OCI-LY7 (cell line): ENCODE results near the gene COL23A1. TPM values are rescaled to one million over a fixed set of nuclear protein-coding genes. Genes with fewer than 3 reads are reported as not detected.

Experiments
- BruUV-seq: library from RNA; stranded (reverse); fragments of 400-500 nt; replicated peaks from 2 replicates; lab custom pipeline; 2021; lab: Mats Ljungman, UMichigan
- CTCF ChIA-PET: fragments of 300-600 bp; sonication (Branson Sonifier 250); formaldehyde crosslinking; loops from one replicate; lab custom pipeline; 2022; ENCODE audit warnings: antibody characterized with exemption; ENCODE audit not compliant: unreplicated experiment; lab: Charles Lee
- POLR2A ChIA-PET: fragments of 300-600 bp; sonication (Branson Sonifier 250); formaldehyde crosslinking; loops from one replicate; lab custom pipeline; 2022; ENCODE audit warnings: antibody characterized with exemption; lab: Charles Lee
- DNase-seq: peaks from one replicate; pipeline ENCODE4 v3.0.0-alpha.2; 2015; ENCODE audit warnings: low spot score
- H2AFZ ChIP-seq: fragments of 200-600 bp; sonication (generic), shearing (Covaris generic); 2 replicates; pipeline ENCODE4 v1.6.1; 2014; ENCODE audit warnings: mild to moderate bottlenecking, antibody characterized with exemption, low read length, moderate library complexity
- H3K27ac ChIP-seq: fragments of 200-600 bp; sonication (generic); 2 replicates; pipeline ENCODE4 v1.5.1; 2014; ENCODE audit warnings: mixed run types, low read depth, mild to moderate bottlenecking, moderate library complexity, low read length, inconsistent platforms; ENCODE audit not compliant: poor library complexity, severe bottlenecking
- H3K36me3 ChIP-seq: fragments of 200-600 bp; sonication (generic); 2 replicates; pipeline ENCODE4 v1.6.1; 2014; ENCODE audit warnings: mild to moderate bottlenecking, antibody characterized with exemption, low read length, moderate library complexity, mixed read lengths; ENCODE audit not compliant: insufficient read depth
- H3K4me1 ChIP-seq: fragments of 200-600 bp; sonication (generic); 2 replicates; pipeline ENCODE4 v1.5.1; 2014; ENCODE audit warnings: mild to moderate bottlenecking, low read length; ENCODE audit not compliant: insufficient read depth, poor library complexity, severe bottlenecking
- H3K4me2 ChIP-seq: fragments of 200-600 bp; sonication (generic); 2 replicates; pipeline ENCODE4 v1.6.1; 2014; ENCODE audit warnings: mild to moderate bottlenecking, low read length
- H3K4me3 ChIP-seq: fragments of 200-600 bp; sonication (generic); 2 replicates; pipeline ENCODE4 v1.5.1; 2014; ENCODE audit warnings: mild to moderate bottlenecking, low read depth, low read length; ENCODE audit not compliant: poor library complexity, severe bottlenecking
- H3K79me2 ChIP-seq: fragments of 200-600 bp; sonication (generic); 2 replicates; pipeline ENCODE4 v1.6.1; 2016; ENCODE audit warnings: low read depth, mild to moderate bottlenecking, low read length, moderate library complexity, mixed read lengths; ENCODE audit not compliant: insufficient read depth
- H3K9me2 ChIP-seq: fragments of 200-600 bp; sonication (generic); 2 replicates; pipeline ENCODE4 v1.6.1; 2016; ENCODE audit warnings: mild to moderate bottlenecking, low read length, mixed read lengths; ENCODE audit not compliant: insufficient read depth
- H3K9me3 ChIP-seq: fragments of 200-600 bp; sonication (generic); 2 replicates; pipeline ENCODE4 v1.6.1; 2014; ENCODE audit warnings: mild to moderate bottlenecking, mixed run types, low read length, mixed read lengths
- H4K20me1 ChIP-seq: fragments of 200-600 bp; sonication (generic); 2 replicates; pipeline ENCODE4 v1.6.1; 2014; ENCODE audit warnings: mild to moderate bottlenecking, antibody characterized with exemption, low read length, moderate library complexity, mixed read lengths; ENCODE audit not compliant: insufficient read depth
- EZH2phosphoT487 ChIP-seq: fragments of 200-600 bp; sonication (generic); IDR thresholded peaks from 2 replicates; pipeline ENCODE4 v1.6.1; 2018; ENCODE audit warnings: low read depth, borderline replicate concordance, mild to moderate bottlenecking, mixed run types, antibody characterized with exemption, low read length, moderate library complexity, mixed read lengths
- intact Hi-C: fragments of 100-400 bp; cut with micrococcal nuclease; formaldehyde crosslinking; loops from one replicate; pipeline ENCODE4 v1.10.0; 2022; ENCODE audit not compliant: unreplicated experiment
- total RNA-seq, 2 experiments: library from RNA; depleted of rRNA in 1 of 2; stranded (reverse); fragments of >200 nt in 1 of 2; shearing (Covaris generic) in 1 of 2; gene quantifications; 2 replicates each; pipeline ENCODE4 v1.2.3, GENCODE V29; 2014 to 2022
- TF ChIP-seq, protein P1 (sequence below): fragments of 200-600 bp; sonication (generic); conservative IDR thresholded peaks from 2 replicates; pipeline ENCODE4 v1.5.1; 2014; ENCODE audit warnings: mild to moderate bottlenecking, antibody characterized with exemption, low read length, moderate library complexity, mixed read lengths

The COL23A1 gene
- total RNA-seq, 2 experiments from 2014 or later = 0.53 TPM; not detected in 1

GRCh38 chr5:178359738-178360137, 230.5 kb downstream of the COL23A1 start:
- H3K4me2 ChIP-seq = no peak overlapping the region
- H3K27ac ChIP-seq = no peak overlapping the region
- H4K20me1 ChIP-seq = no peaks in the 10 kb centered on the region
- POLR2A ChIA-PET = no interaction called here
- no peak for TF ChIP-seq EZH2phosphoT487
- TF ChIP-seq, protein P1, sequence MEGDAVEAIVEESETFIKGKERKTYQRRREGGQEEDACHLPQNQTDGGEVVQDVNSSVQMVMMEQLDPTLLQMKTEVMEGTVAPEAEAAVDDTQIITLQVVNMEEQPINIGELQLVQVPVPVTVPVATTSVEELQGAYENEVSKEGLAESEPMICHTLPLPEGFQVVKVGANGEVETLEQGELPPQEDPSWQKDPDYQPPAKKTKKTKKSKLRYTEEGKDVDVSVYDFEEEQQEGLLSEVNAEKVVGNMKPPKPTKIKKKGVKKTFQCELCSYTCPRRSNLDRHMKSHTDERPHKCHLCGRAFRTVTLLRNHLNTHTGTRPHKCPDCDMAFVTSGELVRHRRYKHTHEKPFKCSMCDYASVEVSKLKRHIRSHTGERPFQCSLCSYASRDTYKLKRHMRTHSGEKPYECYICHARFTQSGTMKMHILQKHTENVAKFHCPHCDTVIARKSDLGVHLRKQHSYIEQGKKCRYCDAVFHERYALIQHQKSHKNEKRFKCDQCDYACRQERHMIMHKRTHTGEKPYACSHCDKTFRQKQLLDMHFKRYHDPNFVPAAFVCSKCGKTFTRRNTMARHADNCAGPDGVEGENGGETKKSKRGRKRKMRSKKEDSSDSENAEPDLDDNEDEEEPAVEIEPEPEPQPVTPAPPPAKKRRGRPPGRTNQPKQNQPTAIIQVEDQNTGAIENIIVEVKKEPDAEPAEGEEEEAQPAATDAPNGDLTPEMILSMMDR = no peak
- no peak overlapping the region for H2AFZ ChIP-seq
- no peaks in the 10 kb centered on the region for H3K4me1 ChIP-seq
- no peak for DNase-seq
- intact Hi-C loops = no loop called here
- H3K9me3 ChIP-seq = peaks cover 5% of the 10 kb centered on the region; the same call in 1 of the 2 replicates
- H3K9me2 ChIP-seq = no peaks in the 10 kb centered on the region
- no peak overlapping the region for H3K4me3 ChIP-seq
- H3K36me3 ChIP-seq = no peaks in the 10 kb centered on the region
- no TSS peak for BruUV-seq
- no peaks in the 10 kb centered on the region for H3K79me2 ChIP-seq
- CTCF ChIA-PET = interaction anchor here (0.6 kb wide), 1 partner anchor 79 kb away, joined by 3 read pairs; no protein-coding TSS in a partner anchor

- ChIA-PET POLR2A (interaction anchor here (0.6 kb wide), 1 partner anchor 92 kb away, joined by 4 read pairs; no protein-coding TSS in a partner anchor), CTCF (no interaction called here)
- H3K9me2 ChIP-seq = no peaks in the 10 kb centered on the region
- no peak overlapping the region for H3K4me2 ChIP-seq
- H3K4me3 ChIP-seq = no peak overlapping the region
- no peaks in the 10 kb centered on the region for H3K79me2 ChIP-seq
- intact Hi-C loops = no loop called here
- no peaks in the 10 kb centered on the region for H3K4me1 ChIP-seq
- no peak overlapping the region for H2AFZ ChIP-seq
- no peaks in the 10 kb centered on the region for H3K36me3 ChIP-seq
- DNase-seq = no peak
- peaks cover 5% of the 10 kb centered on the region; the same call in 1 of the 2 replicates for H3K9me3 ChIP-seq
- no peak overlapping the region for H3K27ac ChIP-seq
- TF ChIP-seq EZH2phosphoT487 = no peak
- TF ChIP-seq, protein P1 = no peak
- no TSS peak for BruUV-seq
- no peaks in the 10 kb centered on the region for H4K20me1 ChIP-seq
Observed at GRCh38 chr5:178357678-178358077, 232.5 kb downstream of the COL23A1 start.

GRCh38 chr5:178357121-178357521, 233.1 kb downstream of the COL23A1 start:
- no peak for DNase-seq
- ChIA-PET CTCF (no interaction called here), POLR2A (interaction anchor here (0.6 kb wide), 1 partner anchor 93 kb away, joined by 4 read pairs; no protein-coding TSS in a partner anchor)
- Histone ChIP-seq H3K4me1 (no peaks in the 10 kb centered on the region), H3K36me3 (no peaks in the 10 kb centered on the region), H3K27ac (no peak overlapping the region), H3K4me2 (no peak overlapping the region), H3K9me3 (peaks cover 5% of the 10 kb centered on the region; the same call in 1 of the 2 replicates), H2AFZ (no peak overlapping the region), H3K9me2 (no peaks in the 10 kb centered on the region), H4K20me1 (no peaks in the 10 kb centered on the region), H3K79me2 (no peaks in the 10 kb centered on the region), H3K4me3 (no peak overlapping the region)
- no peak for TF ChIP-seq EZH2phosphoT487
- TF ChIP-seq, protein P1 = no peak
- BruUV-seq = no TSS peak
- intact Hi-C loops = no loop called here
